Erythroblast (primary cell): Measurements from ENCODE around the gene HMGB4.

Experiments used
- GATA1 ChIP-seq: IDR thresholded peaks from 2 replicates; pipeline ENCODE4 v1.6.1; 2011; ENCODE audit warnings: low read depth, mild to moderate bottlenecking, control low read depth, low read length, moderate library complexity
- POLR2A ChIP-seq: IDR thresholded peaks from 2 replicates; pipeline ENCODE4 v1.6.1; 2011; ENCODE audit warnings: mild to moderate bottlenecking, low read length

DNA sequence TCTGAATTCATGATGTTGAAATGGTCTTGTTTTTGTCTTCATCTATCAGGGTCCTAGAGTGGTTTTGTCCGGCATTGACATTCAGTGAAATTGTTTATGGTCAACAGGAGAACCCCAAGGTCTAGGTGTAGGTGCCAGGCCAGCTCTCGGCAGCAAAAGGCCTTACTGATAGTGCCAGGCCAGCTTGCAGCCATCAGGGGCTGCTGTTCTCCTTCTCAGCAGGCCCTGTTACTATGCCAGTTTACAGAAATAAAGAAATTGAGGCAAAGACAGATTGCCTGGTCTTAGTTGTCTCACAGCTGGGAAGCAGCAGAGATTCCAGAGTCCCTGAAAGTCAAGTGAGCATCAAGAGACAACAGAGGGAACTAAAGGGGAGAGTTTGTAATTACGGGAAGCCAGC is 12.0 kb downstream of the HMGB4 start:
- TF ChIP-seq POLR2A (no peak), GATA1 (no peak)
